HEK293T (cell line): ENCODE results near the gene KIAA1549.

Experiments used
- CTCF ChIA-PET: fragments of 350-600 bp; formaldehyde crosslinking; extraction: SDS; loops from one replicate; lab custom pipeline; 2021; ENCODE audit warnings: antibody characterized with exemption, inconsistent platforms; lab: Yijun Ruan, JAX
- POLR2A ChIA-PET: fragments of 350-600 bp; formaldehyde crosslinking; extraction: SDS; loops from one replicate; lab custom pipeline; 2020; ENCODE audit warnings: antibody characterized with exemption, inconsistent platforms; lab: Yijun Ruan, JAX
- DNase-seq: peaks from one replicate; pipeline ENCODE4 v3.0.0; 2012; ENCODE audit warnings: mixed read lengths; ENCODE audit errors: extremely low spot score
- ARNT ChIP-seq: fragments of 450-650 bp; IDR thresholded peaks from 2 replicates; pipeline ENCODE4 v1.6.1; 2017; ENCODE audit warnings: mild to moderate bottlenecking
- BHLHE40 ChIP-seq: fragments of 450-650 bp; IDR thresholded peaks from 2 replicates; pipeline ENCODE4 v1.6.1; 2016; ENCODE audit warnings: mild to moderate bottlenecking, moderate library complexity, borderline replicate concordance
- CTBP1 ChIP-seq: fragments of 450-650 bp; IDR thresholded peaks from 2 replicates; pipeline ENCODE4 v1.6.1; 2016; ENCODE audit warnings: borderline replicate concordance
- ELF4 ChIP-seq: fragments of 450-650 bp; IDR thresholded peaks from 2 replicates; pipeline ENCODE4 v1.6.1; 2017; ENCODE audit warnings: antibody characterized with exemption
- FOXA1 ChIP-seq: fragments of 450-650 bp; IDR thresholded peaks from 2 replicates; pipeline ENCODE4 v1.6.1; 2016; ENCODE audit warnings: mild to moderate bottlenecking
- FOXK2 ChIP-seq: fragments of 450-650 bp; IDR thresholded peaks from 2 replicates; pipeline ENCODE4 v1.6.1; 2016; ENCODE audit warnings: mild to moderate bottlenecking
- FOXM1 ChIP-seq: fragments of 450-650 bp; IDR thresholded peaks from 2 replicates; pipeline ENCODE4 v1.6.1; 2017; ENCODE audit warnings: mild to moderate bottlenecking, borderline replicate concordance
- HDGF ChIP-seq: fragments of 450-650 bp; IDR thresholded peaks from 2 replicates; pipeline ENCODE4 v1.6.1; 2017; ENCODE audit warnings: antibody characterized with exemption, borderline replicate concordance
- L3MBTL2 ChIP-seq: fragments of 450-650 bp; conservative IDR thresholded peaks from 2 replicates; pipeline ENCODE4 v1.6.1; 2016; ENCODE audit warnings: mild to moderate bottlenecking
- LEF1 ChIP-seq: fragments of 450-650 bp; IDR thresholded peaks from 2 replicates; pipeline ENCODE4 v1.6.1; 2017; ENCODE audit warnings: mild to moderate bottlenecking, borderline replicate concordance
- NFRKB ChIP-seq: fragments of 450-650 bp; IDR thresholded peaks from 2 replicates; pipeline ENCODE4 v1.6.1; 2016; ENCODE audit warnings: mild to moderate bottlenecking, moderate library complexity
- PKNOX1 ChIP-seq: fragments of 450-650 bp; IDR thresholded peaks from 2 replicates; pipeline ENCODE4 v1.6.1; 2016
- SP1 ChIP-seq: fragments of 450-650 bp; IDR thresholded peaks from 2 replicates; pipeline ENCODE4 v1.6.1; 2017
- SUZ12 ChIP-seq: fragments of 450-650 bp; IDR thresholded peaks from 2 replicates; pipeline ENCODE4 v1.6.1; 2016; ENCODE audit warnings: mild to moderate bottlenecking
- TARDBP ChIP-seq: fragments of 450-650 bp; IDR thresholded peaks from 2 replicates; pipeline ENCODE4 v1.6.1; 2016
- ZNF384 ChIP-seq: fragments of 450-650 bp; IDR thresholded peaks from 2 replicates; pipeline ENCODE4 v1.6.1; 2016

Gene KIAA1549

GRCh38 chr7:138903859-138904435 lies 77.2 kb downstream of the KIAA1549 start:
- CTCF ChIA-PET, result no interaction called here
- POLR2A ChIA-PET, result no interaction called here
- DNase-seq, result no peak
- TF ChIP-seq LEF1 (no peak), PKNOX1 (no peak), CTBP1 (no peak), ARNT (no peak)

- POLR2A ChIA-PET, result no interaction called here
- no peak for DNase-seq
- CTCF ChIA-PET, result no interaction called here
- TF ChIP-seq FOXA1 (no peak), TARDBP (no peak), FOXM1 (no peak), HDGF (no peak), LEF1 (no peak), NFRKB (no peak), L3MBTL2 (no peak), PKNOX1 (no peak), SUZ12 (no peak), ARNT (no peak), FOXK2 (no peak), SP1 (no peak), ELF4 (no peak), CTBP1 (no peak), ZNF384 (no peak), BHLHE40 (no peak)
Measured at GRCh38 chr7:138903186-138903820, 77.9 kb downstream of the KIAA1549 start.

- no peak for DNase-seq
- CTCF ChIA-PET, result interaction anchor here (0.7 to 1.5 kb wide), 2 partner anchors 16 to 21 kb away, joined by 3 to 6 read pairs; no protein-coding TSS in a partner anchor
Measured at GRCh38 chr7:138902161-138902560, 79.0 kb downstream of the KIAA1549 start.

GRCh38 chr7:138900035-138900828 lies 81.0 kb downstream of the KIAA1549 start:
- ChIA-PET POLR2A (no interaction called here), CTCF (no interaction called here)
- DNase-seq, result no peak
- no peak for TF ChIP-seq LEF1
- no peak for TF ChIP-seq ZNF384
- TF ChIP-seq CTBP1, result no peak
- no peak for TF ChIP-seq SUZ12
- no peak for TF ChIP-seq FOXA1
- TF ChIP-seq FOXM1, result no peak
- no peak for TF ChIP-seq BHLHE40
- no peak for TF ChIP-seq TARDBP
- TF ChIP-seq NFRKB, result no peak

More at GRCh38 chr7:138902161-138902560, 79.0 kb downstream of the KIAA1549 start:
- POLR2A ChIA-PET, result no interaction called here
- TF ChIP-seq FOXA1, result no peak
- no peak for TF ChIP-seq SUZ12
- no peak for TF ChIP-seq FOXM1
- no peak for TF ChIP-seq ARNT
- TF ChIP-seq L3MBTL2, result no peak

GRCh38 chr7:138898802-138899201 lies 82.4 kb downstream of the KIAA1549 start:
- no peak for DNase-seq
- ChIA-PET POLR2A (no interaction called here), CTCF (interaction anchor here (1.2 to 1.4 kb wide), 2 partner anchors 12 to 37 kb away, joined by 3 to 9 read pairs; no protein-coding TSS in a partner anchor)
- TF ChIP-seq LEF1 (no peak), SUZ12 (no peak), FOXM1 (no peak), SP1 (no peak), CTBP1 (no peak)

- POLR2A ChIA-PET, result no interaction called here
Measured at GRCh38 chr7:138898255-138898654, 82.9 kb downstream of the KIAA1549 start.

More at GRCh38 chr7:138898255-138898654, 82.9 kb downstream of the KIAA1549 start:
- TF ChIP-seq ZNF384 (no peak), FOXA1 (no peak), CTBP1 (no peak), SP1 (no peak), TARDBP (no peak), FOXK2 (no peak), LEF1 (no peak), NFRKB (no peak), L3MBTL2 (no peak), ARNT (no peak), SUZ12 (no peak), HDGF (no peak), FOXM1 (no peak), ELF4 (no peak), BHLHE40 (no peak), PKNOX1 (no peak)
- CTCF ChIA-PET, result interaction anchor here (1.2 to 1.4 kb wide), 2 partner anchors 12 to 37 kb away, joined by 3 to 9 read pairs; no protein-coding TSS in a partner anchor
- no peak for DNase-seq
